ENCODE measurements around the gene PLB1. TPM values are rescaled to one million over a fixed set of nuclear protein-coding genes. Genes with fewer than 3 reads are reported as not detected.

PLB1 gene
- polyA plus RNA-seq, 1 donor, result 1.2 TPM

GRCh38 chr2:28564346-28564745 lies 68.5 kb downstream of the PLB1 start:
- DNase-seq, result no peak

GRCh38 chr2:28565033-28565432 lies 69.2 kb downstream of the PLB1 start:
- DNase-seq, result no peak

GRCh38 chr2:28565720-28566295 lies 69.9 kb downstream of the PLB1 start:
- DNase-seq, result no peak

- peak; percentile 85 for DNase-seq
Observed at GRCh38 chr2:28566521-28567041, 70.7 kb downstream of the PLB1 start.

- DNase-seq, result no peak
Observed at GRCh38 chr2:28567061-28567471, 71.2 kb downstream of the PLB1 start.

GRCh38 chr2:28568036-28568435 lies 72.2 kb downstream of the PLB1 start:
- no peak for DNase-seq

- DNase-seq, result no peak
Observed at GRCh38 chr2:28568533-28568932, 72.7 kb downstream of the PLB1 start.

- no peak for DNase-seq
Observed at GRCh38 chr2:28570431-28570830, 74.6 kb downstream of the PLB1 start.

- DNase-seq, result no peak
Observed at GRCh38 chr2:28576714-28577113, 80.9 kb downstream of the PLB1 start.

GRCh38 chr2:28577791-28578680 lies 82.2 kb downstream of the PLB1 start:
- no peak for DNase-seq

- no peak for DNase-seq
Observed at GRCh38 chr2:28578774-28579173, 82.9 kb downstream of the PLB1 start.

- no peak for DNase-seq
Observed at GRCh38 chr2:28579606-28580005, 83.7 kb downstream of the PLB1 start.

GRCh38 chr2:28580078-28580477 lies 84.2 kb downstream of the PLB1 start:
- DNase-seq, result no peak

- no peak for DNase-seq
Observed at GRCh38 chr2:28581312-28581711, 85.5 kb downstream of the PLB1 start.

GRCh38 chr2:28582152-28582551 lies 86.3 kb downstream of the PLB1 start:
- DNase-seq, result no peak

GRCh38 chr2:28582595-28582994 lies 86.7 kb downstream of the PLB1 start:
- DNase-seq, result no peak

- DNase-seq, result no peak
Observed at GRCh38 chr2:28583899-28584553, 88.2 kb downstream of the PLB1 start.

GRCh38 chr2:28586867-28587266 lies 91.0 kb downstream of the PLB1 start:
- no peak for DNase-seq

GRCh38 chr2:28587526-28588291 lies 91.8 kb downstream of the PLB1 start:
- DNase-seq, result no peak

GRCh38 chr2:28588292-28588670 lies 92.4 kb downstream of the PLB1 start:
- no peak for DNase-seq

GRCh38 chr2:28589746-28590463 lies 94.0 kb downstream of the PLB1 start:
- DNase-seq, result no peak
